SU-DHL-6 (cell line): ENCODE data around the gene ADPRS.

Source experiments
- H2AFZ ChIP-seq: fragments of 200-600 bp; sonication (generic); 2 replicates; pipeline ENCODE4 v1.6.1; 2014; ENCODE audit warnings: low read depth, mild to moderate bottlenecking, moderate library complexity, mixed read lengths, antibody characterized with exemption, low read length; ENCODE audit not compliant: severe bottlenecking
- H3F3A ChIP-seq: fragments of 200-600 bp; shearing (Covaris generic); 2 replicates; pipeline ENCODE4 v1.6.0; 2016; ENCODE audit warnings: antibody characterized with exemption, mild to moderate bottlenecking; ENCODE audit not compliant: insufficient read depth
- H3K27ac ChIP-seq: fragments of 200-600 bp; sonication (generic); 2 replicates; pipeline ENCODE4 v1.5.1; 2016; ENCODE audit warnings: low read depth, mild to moderate bottlenecking, low read length, moderate library complexity, mixed read lengths
- H3K27me3 ChIP-seq: fragments of 200-600 bp; sonication (generic), shearing (Covaris generic); 2 replicates; pipeline ENCODE4 v1.6.0; 2014; ENCODE audit warnings: mild to moderate bottlenecking, low read length
- H3K36me3 ChIP-seq: fragments of 200-600 bp; sonication (generic); 2 replicates; pipeline ENCODE4 v1.6.1; 2014; ENCODE audit warnings: mild to moderate bottlenecking, low read length, mixed read lengths
- H3K4me2 ChIP-seq: fragments of 300-600, 200-600 bp; shearing (Covaris generic), sonication (generic); 2 replicates; pipeline ENCODE4 v1.6.0; 2014; ENCODE audit warnings: low read length, low read depth, mild to moderate bottlenecking; ENCODE audit not compliant: poor library complexity, severe bottlenecking
- H3K4me3 ChIP-seq: fragments of 200-600 bp; sonication (generic); 2 replicates; pipeline ENCODE4 v1.5.1; 2014; ENCODE audit warnings: antibody characterized with exemption, low read length, mild to moderate bottlenecking, mixed read lengths; ENCODE audit not compliant: insufficient read depth, poor library complexity, severe bottlenecking
- H3K79me2 ChIP-seq: fragments of 200-600 bp; sonication (generic); 2 replicates; pipeline ENCODE4 v1.6.1; 2014; ENCODE audit warnings: mild to moderate bottlenecking, low read length, moderate library complexity; ENCODE audit not compliant: insufficient read depth
- H3K9ac ChIP-seq: fragments of 200-600 bp; sonication (generic); 2 replicates; pipeline ENCODE4 v1.7.0; 2014; ENCODE audit warnings: mild to moderate bottlenecking, low read length
- H3K9me2 ChIP-seq: fragments of 200-600 bp; sonication (generic); replicated peaks from 2 replicates; pipeline ENCODE4 v1.6.1; 2014; ENCODE audit warnings: low read length; ENCODE audit not compliant: insufficient read depth
- H3K9me3 ChIP-seq: fragments of 200-600 bp; sonication (generic); 2 replicates; pipeline ENCODE4 v1.6.1; 2014; ENCODE audit warnings: low read length, mixed read lengths; ENCODE audit not compliant: insufficient read depth
- H4K20me1 ChIP-seq: fragments of 200-600 bp; sonication (generic); 2 replicates; pipeline ENCODE4 v1.6.1; 2014; ENCODE audit warnings: low read depth, mild to moderate bottlenecking, antibody characterized with exemption, low read length, moderate library complexity, mixed read lengths
- EZH2phosphoT487 ChIP-seq: fragments of 200-600 bp; sonication (generic), shearing (Covaris generic); conservative IDR thresholded peaks from 2 replicates; pipeline ENCODE4 v1.6.1; 2018; ENCODE audit warnings: mild to moderate bottlenecking, antibody characterized with exemption, low read length, moderate library complexity, mixed read lengths
- TF ChIP-seq, protein P1 (sequence below): fragments of 200-600 bp; sonication (generic); IDR thresholded peaks from one replicate; pipeline ENCODE4 v1.5.1; 2017; ENCODE audit warnings: antibody characterized with exemption, mild to moderate bottlenecking, low read length, moderate library complexity; ENCODE audit not compliant: insufficient read depth, poor library complexity, severe bottlenecking

The ADPRS gene

DNA sequence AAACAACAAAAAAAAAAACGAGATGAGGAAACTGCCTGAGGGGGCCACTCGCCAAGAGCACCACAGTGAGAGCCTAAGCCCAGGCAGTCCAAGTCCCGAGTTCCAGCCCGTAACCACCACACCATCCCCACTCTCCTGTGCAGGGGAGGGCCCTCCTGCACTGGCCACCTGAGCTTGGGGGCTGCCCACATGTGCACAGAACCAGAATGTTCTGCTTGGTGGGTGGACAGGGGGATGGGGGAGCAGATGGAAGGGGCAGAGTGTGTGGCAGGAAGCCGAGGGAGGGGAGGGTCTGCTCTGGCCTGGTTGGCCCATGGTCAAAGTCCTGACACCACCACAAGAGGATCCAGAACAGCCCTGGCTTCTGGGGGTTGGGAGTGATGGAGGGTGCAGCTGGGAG, 17.6 kb downstream of the ADPRS start:
- H3K27ac ChIP-seq = no peak overlapping the region
- H3K79me2 ChIP-seq = no peaks in the 10 kb centered on the region
- no peak overlapping the region for H3K9ac ChIP-seq
- no peaks in the 10 kb centered on the region for H3K9me2 ChIP-seq
- H3K9me3 ChIP-seq = no peaks in the 10 kb centered on the region
- H3K27me3 ChIP-seq = no peaks in the 10 kb centered on the region
- no peaks in the 10 kb centered on the region for H3F3A ChIP-seq
- H3K4me3 ChIP-seq = no peak overlapping the region
- TF ChIP-seq EZH2phosphoT487 = no peak
- TF ChIP-seq, protein P1, sequence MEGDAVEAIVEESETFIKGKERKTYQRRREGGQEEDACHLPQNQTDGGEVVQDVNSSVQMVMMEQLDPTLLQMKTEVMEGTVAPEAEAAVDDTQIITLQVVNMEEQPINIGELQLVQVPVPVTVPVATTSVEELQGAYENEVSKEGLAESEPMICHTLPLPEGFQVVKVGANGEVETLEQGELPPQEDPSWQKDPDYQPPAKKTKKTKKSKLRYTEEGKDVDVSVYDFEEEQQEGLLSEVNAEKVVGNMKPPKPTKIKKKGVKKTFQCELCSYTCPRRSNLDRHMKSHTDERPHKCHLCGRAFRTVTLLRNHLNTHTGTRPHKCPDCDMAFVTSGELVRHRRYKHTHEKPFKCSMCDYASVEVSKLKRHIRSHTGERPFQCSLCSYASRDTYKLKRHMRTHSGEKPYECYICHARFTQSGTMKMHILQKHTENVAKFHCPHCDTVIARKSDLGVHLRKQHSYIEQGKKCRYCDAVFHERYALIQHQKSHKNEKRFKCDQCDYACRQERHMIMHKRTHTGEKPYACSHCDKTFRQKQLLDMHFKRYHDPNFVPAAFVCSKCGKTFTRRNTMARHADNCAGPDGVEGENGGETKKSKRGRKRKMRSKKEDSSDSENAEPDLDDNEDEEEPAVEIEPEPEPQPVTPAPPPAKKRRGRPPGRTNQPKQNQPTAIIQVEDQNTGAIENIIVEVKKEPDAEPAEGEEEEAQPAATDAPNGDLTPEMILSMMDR = no peak
- no peak overlapping the region for H3K4me2 ChIP-seq
- no peaks in the 10 kb centered on the region for H3K36me3 ChIP-seq
- H4K20me1 ChIP-seq = no peaks in the 10 kb centered on the region
- H2AFZ ChIP-seq = no peak overlapping the region

DNA sequence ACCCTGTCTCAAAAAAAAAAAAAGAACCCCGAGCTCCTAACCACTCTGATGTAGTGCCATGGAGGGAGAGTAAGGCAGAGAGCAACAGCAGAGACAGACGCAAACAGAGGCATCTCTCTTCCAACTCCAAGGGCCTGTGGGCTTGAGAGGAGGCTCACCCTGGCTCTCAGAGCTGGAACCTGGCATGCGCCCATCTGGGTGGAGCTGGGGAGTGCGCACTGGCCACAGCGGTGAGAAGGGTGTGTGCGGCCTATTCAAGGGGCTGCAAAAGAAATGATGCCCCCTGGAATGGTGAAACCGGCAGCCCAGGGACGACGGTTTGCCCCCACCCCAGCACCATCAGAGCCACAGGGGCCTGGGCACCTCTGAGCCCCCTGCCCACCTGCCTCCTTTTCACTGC, 18.7 kb downstream of the ADPRS start:
- H3K27me3 ChIP-seq = no peaks in the 10 kb centered on the region
- H3K4me2 ChIP-seq = no peak overlapping the region
- no peak overlapping the region for H2AFZ ChIP-seq
- H4K20me1 ChIP-seq = no peaks in the 10 kb centered on the region
- no peaks in the 10 kb centered on the region for H3K36me3 ChIP-seq
- no peaks in the 10 kb centered on the region for H3K9me2 ChIP-seq
- H3F3A ChIP-seq = no peaks in the 10 kb centered on the region
- no peak overlapping the region for H3K9ac ChIP-seq
- no peak overlapping the region for H3K27ac ChIP-seq
- H3K79me2 ChIP-seq = no peaks in the 10 kb centered on the region
- no peaks in the 10 kb centered on the region for H3K9me3 ChIP-seq
- TF ChIP-seq EZH2phosphoT487 = no peak
- no peak overlapping the region for H3K4me3 ChIP-seq

DNA sequence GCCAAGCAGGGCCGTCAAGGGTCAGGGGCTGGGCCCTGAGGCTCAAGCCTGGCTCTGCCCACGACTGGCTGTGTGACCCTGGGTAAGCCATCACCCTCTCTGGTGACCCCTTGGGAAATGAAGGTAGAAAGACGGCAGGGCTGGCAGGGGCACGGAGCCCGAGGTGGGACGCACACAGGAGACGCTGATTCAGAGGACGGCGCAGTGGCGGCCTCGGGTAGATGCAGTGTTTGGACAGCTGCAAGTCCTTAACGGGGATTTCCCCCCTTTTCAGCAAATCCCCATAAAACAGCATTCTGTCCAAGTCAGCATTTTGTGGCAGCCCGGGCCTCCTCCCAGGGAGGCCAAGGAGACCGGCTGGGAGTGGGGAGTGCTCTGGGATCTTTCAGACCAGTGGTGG, 19.6 kb downstream of the ADPRS start:
- H3K79me2 ChIP-seq = no peaks in the 10 kb centered on the region
- no peaks in the 10 kb centered on the region for H3K36me3 ChIP-seq
- no peaks in the 10 kb centered on the region for H3K9me2 ChIP-seq
- H3K27ac ChIP-seq = no peak overlapping the region
- TF ChIP-seq EZH2phosphoT487 = no peak
- no peaks in the 10 kb centered on the region for H3F3A ChIP-seq
- no peak overlapping the region for H3K9ac ChIP-seq
- H3K4me2 ChIP-seq = no peak overlapping the region
- no peaks in the 10 kb centered on the region for H3K9me3 ChIP-seq
- no peak overlapping the region for H3K4me3 ChIP-seq
- no peaks in the 10 kb centered on the region for H4K20me1 ChIP-seq
- H3K27me3 ChIP-seq = no peaks in the 10 kb centered on the region
- no peak overlapping the region for H2AFZ ChIP-seq

DNA sequence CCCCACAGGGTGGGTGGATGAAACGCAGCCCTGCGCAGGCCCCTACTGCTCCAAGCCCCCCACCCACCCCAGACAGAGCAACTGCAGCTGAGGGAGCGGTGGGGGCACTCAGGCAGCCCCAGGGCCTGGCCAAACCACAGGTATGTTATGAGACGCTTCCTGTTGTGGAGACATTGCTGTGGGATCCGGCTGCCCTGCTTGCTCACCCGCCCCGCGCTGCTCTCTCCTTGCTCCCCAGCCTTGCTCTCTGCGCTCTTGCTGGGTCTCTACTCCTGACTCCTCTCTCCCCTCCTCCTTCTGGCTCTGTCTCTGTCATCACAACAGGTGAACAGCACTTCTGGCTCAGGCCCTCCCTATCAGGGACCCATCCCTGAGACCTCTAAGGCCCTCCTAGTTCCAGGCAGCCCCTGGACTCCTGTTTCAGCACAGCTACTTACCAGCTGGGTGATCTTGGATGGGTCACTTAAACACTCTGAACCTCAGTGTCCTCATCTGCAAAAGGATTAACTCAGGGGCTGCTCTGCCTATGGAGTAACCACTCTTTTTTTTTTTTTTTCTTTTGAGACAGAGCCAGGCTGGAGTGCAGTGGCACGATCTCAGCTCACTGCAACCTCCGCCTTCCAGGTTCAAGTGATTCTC, 20.5 kb downstream of the ADPRS start:
- Histone ChIP-seq H3K79me2 (no peaks in the 10 kb centered on the region), H3K9me3 (no peaks in the 10 kb centered on the region), H2AFZ (no peak overlapping the region), H3K4me2 (no peak overlapping the region), H3K9ac (no peak overlapping the region), H4K20me1 (no peaks in the 10 kb centered on the region), H3F3A (no peaks in the 10 kb centered on the region), H3K4me3 (no peak overlapping the region), H3K27me3 (no peaks in the 10 kb centered on the region), H3K9me2 (no peaks in the 10 kb centered on the region), H3K36me3 (no peaks in the 10 kb centered on the region), H3K27ac (no peak overlapping the region)
- no peak for TF ChIP-seq EZH2phosphoT487
- TF ChIP-seq, protein P1 = no peak
